A549 (cell line): Measurements from ENCODE around the gene C1orf35. TPM values are rescaled to one million over a fixed set of nuclear protein-coding genes. Genes with fewer than 3 reads are reported as not detected.

ENCODE experiments used
- ATAC-seq, 2 experiments: fragments of 200-7000 bp in 1 of 2; fragments of >200 bp in 1 of 2; cut with Nextera tagmentation in 1 of 2; cut with Tn5 transposase in 1 of 2; 3 replicates each; pipeline versions ENCODE4 v1.8.0 to v1.9.1; 2018 to 2020; ENCODE audit warnings: mild to moderate bottlenecking in 1 of 2, moderate library complexity in 1 of 2
- CTCF ChIA-PET: fragments of 300-600 bp; sonication (Branson Sonifier 250); formaldehyde crosslinking; extraction: SDS; loops from one replicate; lab custom pipeline; 2021; ENCODE audit warnings: antibody characterized with exemption, inconsistent platforms; lab: Yijun Ruan, JAX
- POLR2A ChIA-PET: fragments of 350-600 bp; formaldehyde crosslinking; extraction: SDS; loops from one replicate; lab custom pipeline; 2021; ENCODE audit warnings: antibody characterized with exemption, inconsistent platforms; lab: Yijun Ruan, JAX
- DNase-seq, 2 experiments: peaks; one replicate each; pipeline versions ENCODE4 v3.0.0 to v3.0.0-alpha.2; 2011 to 2016; ENCODE audit warnings: low read depth in 1 of 2, low spot score in 1 of 2
- FAIRE-seq: peaks from 2 replicates; lab custom pipeline; 2011; peaks lifted over from hg19 to GRCh38; lab: Jason Lieb, UNC
- H3K27ac ChIP-seq, 2 experiments: fragments of >200 bp; sonication (Bioruptor Twin); formaldehyde crosslinking; 3 replicates each; pipeline ENCODE4 v1.5.1; 2016 to 2017
- H3K4me1 ChIP-seq: fragments of >200 bp; sonication (Bioruptor Twin); formaldehyde crosslinking; 3 replicates; pipeline ENCODE4 v1.6.1; 2016
- H3K4me2 ChIP-seq: fragments of >200 bp; sonication (Bioruptor Twin); formaldehyde crosslinking; 3 replicates; pipeline ENCODE4 v1.6.1; 2016
- H3K4me3 ChIP-seq: fragments of >200 bp; sonication (Bioruptor Twin); formaldehyde crosslinking; 3 replicates; pipeline ENCODE4 v1.5.1; 2016
- H3K9me3 ChIP-seq: fragments of >200 bp; sonication (Bioruptor Twin); formaldehyde crosslinking; 3 replicates; pipeline ENCODE4 v1.6.1; 2016
- ATOH8 ChIP-seq: fragments of 250-450 bp; sonication (Bioruptor Pico); IDR thresholded peaks from 2 replicates; pipeline ENCODE4 v1.5.0; 2020; ENCODE audit warnings: low read depth, mild to moderate bottlenecking, moderate library complexity
- CBX8 ChIP-seq: fragments of 200-600 bp; sonication (generic); IDR thresholded peaks from 2 replicates; pipeline ENCODE4 v1.6.1; 2016
- CEBPB ChIP-seq, 2 experiments: fragments of >200 bp in 1 of 2; sonication (Bioruptor Twin) in 1 of 2; formaldehyde crosslinking in 1 of 2; IDR thresholded peaks; 2 replicates each; pipeline ENCODE4 v1.6.1; 2012 to 2016
- EHMT2 ChIP-seq: fragments of 200-600 bp; sonication (generic); IDR thresholded peaks from 2 replicates; pipeline ENCODE4 v1.6.1; 2016; ENCODE audit warnings: antibody characterized with exemption, low read depth, mild to moderate bottlenecking, moderate library complexity
- ELK1 ChIP-seq: fragments of 150-350 bp; IDR thresholded peaks from 2 replicates; pipeline ENCODE4 v1.6.1; 2014; ENCODE audit warnings: low read depth, mild to moderate bottlenecking, low read length
- ESRRA ChIP-seq: fragments of 150-350 bp; IDR thresholded peaks from 2 replicates; pipeline ENCODE4 v1.6.1; 2014; ENCODE audit warnings: mild to moderate bottlenecking, low read length, borderline replicate concordance
- HES2 ChIP-seq: fragments of >200 bp; sonication (Bioruptor Twin); formaldehyde crosslinking; IDR thresholded peaks from 2 replicates; pipeline ENCODE4 v1.6.1; 2016
- HMGXB4 ChIP-seq: fragments of 250-450 bp; sonication (Bioruptor Pico); IDR thresholded peaks from 2 replicates; pipeline ENCODE4 v1.5.0; 2021; ENCODE audit warnings: mild to moderate bottlenecking, moderate library complexity, borderline replicate concordance
- HOXA7 ChIP-seq: fragments of 250-450 bp; sonication (Bioruptor Pico); IDR thresholded peaks from 2 replicates; pipeline ENCODE4 v1.5.0; 2020; ENCODE audit warnings: mild to moderate bottlenecking, moderate library complexity
- JUN ChIP-seq, 2 experiments: fragments of >200 bp; sonication (Bioruptor Twin); formaldehyde crosslinking; IDR thresholded peaks; 2 replicates in 1 of 2; 3 replicates in 1 of 2; pipeline ENCODE4 v1.6.1; 2016 to 2017
- JUNB ChIP-seq: fragments of >200 bp; sonication (Bioruptor Twin); formaldehyde crosslinking; IDR thresholded peaks from 2 replicates; pipeline ENCODE4 v1.6.1; 2016
- MAX ChIP-seq: IDR thresholded peaks from 2 replicates; pipeline ENCODE4 v1.6.1; 2012
- MAZ ChIP-seq: fragments of 150-350 bp; IDR thresholded peaks from 2 replicates; pipeline ENCODE4 v1.6.1; 2014; ENCODE audit warnings: antibody characterized with exemption, low read depth, low read length, borderline replicate concordance
- MYC ChIP-seq: IDR thresholded peaks from 2 replicates; pipeline ENCODE4 v1.6.1; 2012; ENCODE audit warnings: mild to moderate bottlenecking, inconsistent platforms, low read length, improper control_type of control experiment, borderline replicate concordance
- NPAS2 ChIP-seq: fragments of 250-450 bp; sonication (Bioruptor Pico); IDR thresholded peaks from 2 replicates; pipeline ENCODE4 v1.8.0; 2022; ENCODE audit warnings: mild to moderate bottlenecking, moderate library complexity, borderline replicate concordance
- PBX3 ChIP-seq: IDR thresholded peaks from 2 replicates; pipeline ENCODE4 v1.6.1; 2012
- PHF8 ChIP-seq: fragments of 200-600 bp; sonication (generic); IDR thresholded peaks from 2 replicates; pipeline ENCODE4 v1.6.1; 2016; ENCODE audit warnings: low read depth, mild to moderate bottlenecking, antibody characterized with exemption, moderate library complexity, borderline replicate concordance
- RAD21 ChIP-seq, 2 experiments: fragments of >200 bp in 1 of 2; sonication (Bioruptor Twin) in 1 of 2; formaldehyde crosslinking in 1 of 2; IDR thresholded peaks in 1 of 2; conservative IDR thresholded peaks in 1 of 2; 2 replicates in 1 of 2; 3 replicates in 1 of 2; pipeline ENCODE4 v1.6.1; 2012 to 2018; ENCODE audit warnings: inconsistent platforms in 1 of 2
- RCOR1 ChIP-seq: fragments of 150-350 bp; IDR thresholded peaks from 2 replicates; pipeline ENCODE4 v1.6.1; 2014; ENCODE audit warnings: antibody characterized with exemption, low read length, low read depth
- REST ChIP-seq: fragments of 200-600 bp; sonication (generic); IDR thresholded peaks from 2 replicates; pipeline ENCODE4 v1.6.1; 2016; ENCODE audit warnings: antibody characterized with exemption, mild to moderate bottlenecking, moderate library complexity
- ZFP36 ChIP-seq: fragments of 450-650 bp; IDR thresholded peaks from 2 replicates; pipeline ENCODE4 v1.6.1; 2014; ENCODE audit warnings: borderline replicate concordance; ENCODE audit not compliant: partially characterized antibody
- WGBS: methylation state at CpG from one replicate; pipeline ENCODE4 v1.1.6; 2017; ENCODE audit errors: missing lambda C conversion rate; 5-methylcytosine and 5-hydroxymethylcytosine counted together
- polyA plus RNA-seq, 4 experiments: library from polyadenylated mRNA; depleted of rRNA in 3 of 4; stranded (reverse); fragments of >200 nt; fragmentation: RNase III in 1 of 4; extraction: RNeasy Plus Mini Kit Qiagen cat#74134 plus additional on column Dnase treatment in 1 of 4; gene quantifications; 2 replicates in 3 of 4; 3 replicates in 1 of 4; pipeline ENCODE4 v1.2.3, GENCODE V29; 2011 to 2017

C1orf35 gene
- polyA plus RNA-seq, 2 of the 4 experiments (the other 2 are of a cell fraction): 9.8 to 28.9 TPM

- TF ChIP-seq HMGXB4 (CRISPR knock-in tag) (no peak), RAD21 (conservative IDR thresholded peaks at IDR 0.05 in 1 of 2, IDR thresholded peaks at IDR 0.05 in 1 of 2) (no peak), ZFP36 (no peak), MAZ (no peak), NPAS2 (no peak), PBX3 (no peak), JUNB (no peak)
Measured at GRCh38 chr1:228105270-228105995, 2.3 kb upstream of the C1orf35 start (continued).

GRCh38 chr1:228104526-228105269, 1.6 kb upstream of the C1orf35 start:
- POLR2A ChIA-PET: no interaction called here
- FAIRE-seq (no peak), DNase-seq (no peak), ATAC-seq (no peak)
- 77% methylated on average over 6 of the region's 7 CpGs for WGBS
- Histone ChIP-seq H3K9me3 (no peaks in the 10 kb centered on the region), H3K4me1 (peaks cover 16% of the 10 kb centered on the region; the same call in 2 of the 3 replicates), H3K27ac (no peak overlapping the region), H3K4me2 (no peak overlapping the region), H3K4me3 (no peak overlapping the region)
- CTCF ChIA-PET: interaction anchor here (0.7 to 2.7 kb wide), 3 partner anchors 14 to 26 kb away, joined by 3 to 9 read pairs (median 3); no protein-coding TSS in a partner anchor
- no peak for TF ChIP-seq RAD21 (conservative IDR thresholded peaks at IDR 0.05 in 1 of 2, IDR thresholded peaks at IDR 0.05 in 1 of 2)
- no peak for TF ChIP-seq JUN (IDR thresholded peaks at IDR 0.05)
- no peak for TF ChIP-seq CEBPB (IDR thresholded peaks at IDR 0.05)
- TF ChIP-seq REST: no peak
- TF ChIP-seq PHF8: no peak
- no peak for TF ChIP-seq MYC
- no peak for TF ChIP-seq PBX3
- no peak for TF ChIP-seq EHMT2
- TF ChIP-seq ESRRA: no peak
- no peak for TF ChIP-seq ELK1
- TF ChIP-seq RCOR1: no peak
- no peak for TF ChIP-seq CBX8
- TF ChIP-seq MAX: no peak
- TF ChIP-seq HOXA7 (CRISPR knock-in tag): no peak
- no peak for TF ChIP-seq HMGXB4 (CRISPR knock-in tag)
- TF ChIP-seq ATOH8 (CRISPR knock-in tag): no peak
- TF ChIP-seq HES2: no peak
